ENCODE results near the gene ACTR5.
"Not testable (repeated sequence)": the region's sequence is repeated elsewhere in the genome, so short reads cannot be mapped to it uniquely, and the experiment has no call there.

The ACTR5 gene

GRCh38 chr20:38790200-38791053, 42.2 kb downstream of the ACTR5 start:
- peak; percentile 63 for TF ChIP-seq CTCF (IDR thresholded peaks at IDR 0.05; ENCODE audit: insufficient read depth, low read depth, low read length, missing control alignments)
- DNase-seq (ENCODE audit: low read depth), result peak; percentile 91
- no peak overlapping the region for H3K4me3 ChIP-seq (ENCODE audit: low read length)

GRCh38 chr20:38791291-38791690, 43.0 kb downstream of the ACTR5 start:
- TF ChIP-seq CTCF (IDR thresholded peaks at IDR 0.05; ENCODE audit: insufficient read depth, low read depth, low read length, missing control alignments), result no peak
- no peak overlapping the region for H3K4me3 ChIP-seq (ENCODE audit: low read length)
- DNase-seq (ENCODE audit: low read depth), result no peak

- TF ChIP-seq CTCF (IDR thresholded peaks at IDR 0.05; ENCODE audit: insufficient read depth, low read depth, low read length, missing control alignments), result no peak
- no peak for DNase-seq (ENCODE audit: low read depth)
Observed at GRCh38 chr20:38791940-38792339, 43.7 kb downstream of the ACTR5 start.

GRCh38 chr20:38794057-38794456, 45.8 kb downstream of the ACTR5 start:
- DNase-seq (ENCODE audit: low read depth); H3K4me3 ChIP-seq (ENCODE audit: low read length): not testable (repeated sequence)

More at GRCh38 chr20:38791940-38792339, 43.7 kb downstream of the ACTR5 start:
- no peak overlapping the region for H3K4me3 ChIP-seq (ENCODE audit: low read length)

GRCh38 chr20:38798266-38798665, 50.0 kb downstream of the ACTR5 start:
- DNase-seq (ENCODE audit: low read depth), result no peak
- no peak overlapping the region for H3K4me3 ChIP-seq (ENCODE audit: low read length)
- no peak for TF ChIP-seq CTCF (IDR thresholded peaks at IDR 0.05; ENCODE audit: insufficient read depth, low read depth, low read length, missing control alignments)

GRCh38 chr20:38799203-38799602, 50.9 kb downstream of the ACTR5 start:
- no peak overlapping the region for H3K4me3 ChIP-seq (ENCODE audit: low read length)
- no peak for TF ChIP-seq CTCF (IDR thresholded peaks at IDR 0.05; ENCODE audit: insufficient read depth, low read depth, low read length, missing control alignments)
- DNase-seq (ENCODE audit: low read depth), result no peak

- no peak for DNase-seq (ENCODE audit: low read depth)
- H3K4me3 ChIP-seq (ENCODE audit: low read length), result no peak overlapping the region
- no peak for TF ChIP-seq CTCF (IDR thresholded peaks at IDR 0.05; ENCODE audit: insufficient read depth, low read depth, low read length, missing control alignments)
Observed at GRCh38 chr20:38800882-38801281, 52.6 kb downstream of the ACTR5 start.

Data from epithelial cell of esophagus (primary cell).